Measurements from ENCODE around the gene CFAP77.

CFAP77 gene

GRCh38 chr9:132410642-132411041, 631 bp downstream of the CFAP77 start:
- peak; percentile 35 for DNase-seq

GRCh38 chr9:132411091-132411508, 1.1 kb downstream of the CFAP77 start:
- peak; percentile 74 for DNase-seq

DNA sequence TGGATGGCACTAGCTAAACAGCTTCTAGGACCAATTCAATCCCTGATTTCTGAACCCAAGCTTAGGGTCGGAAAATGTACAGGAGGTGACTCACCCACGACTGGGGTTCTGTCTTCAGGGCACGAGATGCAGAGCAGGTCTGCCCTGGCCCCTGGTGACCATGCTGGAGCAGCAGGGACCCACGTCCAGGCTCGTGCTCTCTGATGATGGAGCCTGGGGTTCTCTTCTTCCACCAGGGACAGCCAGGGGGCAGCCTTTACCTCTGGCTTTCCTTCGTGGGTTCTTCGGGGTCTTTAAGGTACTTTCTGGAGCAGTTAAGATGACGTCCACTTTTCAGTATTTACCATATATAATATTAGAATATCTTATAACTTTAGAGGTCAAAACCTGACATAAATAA, 2.1 kb downstream of the CFAP77 start:
- peak; percentile 27 for DNase-seq

GRCh38 chr9:132413926-132414325, 3.9 kb downstream of the CFAP77 start:
- DNase-seq = no peak

GRCh38 chr9:132414731-132415130, 4.7 kb downstream of the CFAP77 start:
- DNase-seq = no peak

DNA sequence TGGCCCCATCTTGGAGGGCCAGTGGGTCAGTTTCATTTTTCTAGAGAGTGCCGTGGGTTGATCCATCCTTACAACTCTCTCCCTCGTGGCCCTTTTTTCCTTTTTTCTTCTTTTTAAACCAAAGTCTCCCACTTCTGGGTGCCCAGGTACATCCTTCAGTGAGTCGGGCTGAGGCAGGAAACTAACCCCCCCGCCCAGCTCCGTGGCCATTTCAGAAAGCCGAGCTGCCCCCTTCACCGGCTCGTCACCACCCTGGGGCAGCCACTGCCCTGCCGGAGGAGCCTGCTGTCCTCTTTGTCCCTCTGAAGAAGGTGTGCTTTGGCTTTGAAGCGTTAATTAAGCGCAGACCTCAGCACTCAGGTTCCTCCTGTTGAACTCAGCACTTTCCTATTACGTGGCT, 5.2 kb downstream of the CFAP77 start:
- DNase-seq = no peak

DNA sequence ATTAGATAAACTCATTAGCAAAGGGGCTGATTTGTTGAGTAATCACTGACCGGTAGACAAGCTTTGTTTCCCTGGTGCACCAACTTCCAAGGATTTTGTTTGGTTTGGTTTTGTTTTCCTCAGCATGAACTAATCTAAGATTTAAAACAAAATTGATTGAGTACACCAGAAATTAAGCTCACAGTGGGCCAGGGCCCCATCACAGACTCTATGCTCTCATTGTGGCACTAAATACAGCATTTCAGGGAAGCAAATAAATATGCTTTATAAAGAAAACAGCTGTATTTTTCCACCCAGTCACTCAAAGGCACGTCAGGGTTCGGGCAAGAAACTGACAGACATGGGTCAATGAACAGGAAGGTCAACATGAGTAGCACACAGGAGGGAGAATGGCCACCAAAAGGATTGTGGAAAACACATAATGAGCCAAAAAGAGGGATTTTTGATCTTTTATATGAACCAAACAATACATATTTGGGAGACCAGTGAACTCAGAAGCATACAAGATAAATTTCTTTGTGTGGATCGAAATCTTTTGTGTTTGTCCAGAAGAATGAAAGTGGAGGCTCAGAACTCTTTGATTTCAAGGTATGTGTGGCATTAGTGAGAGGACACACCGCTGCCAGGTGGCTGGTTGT, 8.8 kb downstream of the CFAP77 start:
- DNase-seq = no peak

GRCh38 chr9:132422574-132422973, 12.6 kb downstream of the CFAP77 start:
- DNase-seq = no peak

DNA sequence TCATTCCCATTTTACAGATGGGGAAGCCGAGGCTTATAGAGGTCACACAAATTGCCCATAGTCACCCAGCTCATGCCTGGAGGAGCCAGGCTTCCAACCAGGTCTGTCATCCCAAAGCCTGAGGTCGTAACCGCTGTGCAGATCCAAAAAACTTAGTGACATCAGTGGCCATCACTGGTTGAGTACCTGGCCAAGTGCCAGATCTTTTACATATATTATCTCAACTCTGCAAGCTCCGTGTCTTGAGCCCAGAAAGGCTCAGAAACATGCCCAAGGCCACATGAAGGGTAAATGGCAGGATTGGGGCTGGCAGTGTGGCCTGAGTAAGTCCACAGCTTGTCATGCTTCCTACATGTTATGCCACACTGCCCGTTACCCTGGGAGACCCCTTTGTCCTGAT, 13.5 kb downstream of the CFAP77 start:
- no peak for DNase-seq

DNA sequence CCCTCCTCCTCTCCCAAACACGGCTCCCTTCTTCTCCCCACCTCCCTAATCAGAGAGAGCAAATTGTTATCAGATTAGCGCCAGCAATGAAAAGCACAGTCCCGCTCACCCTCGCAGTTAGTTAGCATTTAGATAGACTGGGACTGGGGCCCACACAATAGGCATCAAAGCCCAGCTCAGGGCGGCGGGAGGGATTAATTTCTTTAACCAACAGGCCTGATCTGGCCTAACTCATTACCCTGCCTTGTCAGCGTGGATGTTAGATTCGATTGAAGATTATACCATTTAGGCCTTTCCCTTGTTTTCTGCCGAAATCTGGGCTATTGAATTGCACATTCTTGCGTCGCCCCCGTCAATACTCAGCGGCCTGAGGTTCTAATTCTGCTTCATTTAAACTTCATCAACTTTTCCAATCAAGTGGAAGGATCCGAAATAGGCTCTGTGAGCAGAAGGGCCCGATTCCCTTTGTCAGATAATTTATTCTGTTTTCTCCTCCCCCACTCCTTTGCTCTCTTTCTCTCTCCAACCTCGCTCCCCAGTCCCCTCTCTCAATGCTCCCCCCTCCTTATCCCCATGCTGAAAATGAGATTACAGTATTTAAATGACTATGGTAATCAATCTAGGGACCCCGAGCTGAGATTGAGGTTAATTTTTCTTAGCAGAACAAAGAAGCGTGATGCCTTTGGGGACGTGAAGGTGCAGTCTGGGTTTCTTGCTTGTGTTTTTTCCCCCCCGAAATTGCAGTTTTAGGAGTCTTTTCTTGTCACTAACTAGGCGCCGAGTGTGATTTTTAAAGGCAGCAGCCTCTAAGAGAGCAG, 15.1 kb downstream of the CFAP77 start:
- no peak for DNase-seq

DNA sequence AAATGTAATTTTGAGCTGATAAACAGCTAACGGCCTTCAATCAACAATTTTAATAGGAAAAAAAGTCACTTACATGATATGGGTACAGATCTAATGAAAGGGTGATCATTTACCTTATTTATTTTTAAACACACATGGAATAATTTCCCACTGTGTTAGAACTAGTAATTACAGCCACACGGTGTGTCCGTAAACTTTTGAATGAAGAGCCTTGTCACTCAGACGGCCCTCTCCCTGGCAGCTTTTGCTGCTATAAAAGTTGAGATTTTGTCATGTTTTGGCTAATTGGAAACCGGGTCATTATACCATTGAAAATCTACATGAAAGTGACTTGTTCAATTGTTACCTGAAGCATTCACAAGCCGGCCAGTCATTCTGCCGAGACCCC, 15.7 kb downstream of the CFAP77 start:
- no peak for DNase-seq

DNA sequence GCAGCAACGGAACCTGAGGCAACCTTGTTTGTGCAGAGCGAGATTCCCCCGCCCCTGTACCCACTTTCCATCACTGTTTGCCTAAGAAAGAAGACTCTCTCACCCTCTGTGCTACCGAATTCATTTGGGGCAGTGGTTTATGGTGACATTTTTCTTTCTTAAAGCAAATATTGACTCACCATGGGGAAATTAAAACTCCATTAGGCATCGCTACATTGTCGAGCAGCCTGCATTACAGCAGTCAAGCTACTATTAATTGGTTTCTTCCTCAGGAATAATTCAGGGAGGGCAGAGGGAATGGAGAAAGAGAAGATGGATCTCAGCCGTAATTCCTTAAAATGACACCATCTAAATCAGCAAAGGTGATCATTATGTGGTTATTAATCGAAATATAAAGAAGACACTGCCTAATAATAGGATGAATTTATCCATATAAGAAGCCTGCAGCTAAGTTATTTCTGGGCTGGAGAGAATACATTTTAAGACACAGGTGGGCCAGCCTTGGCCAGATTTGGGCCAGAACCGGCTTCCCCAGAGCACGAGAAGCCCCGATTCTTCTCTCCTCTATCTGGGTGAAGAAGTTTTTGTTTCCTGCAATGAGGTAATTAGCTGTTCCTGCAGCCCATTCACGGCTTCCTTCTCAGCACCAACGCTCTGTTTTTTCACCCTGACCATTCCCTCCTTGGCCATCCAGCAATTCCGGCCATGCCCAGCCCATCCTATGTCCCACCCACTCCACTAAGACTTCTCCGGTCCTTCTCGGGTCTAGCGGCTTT, 16.8 kb downstream of the CFAP77 start:
- DNase-seq = no peak

GRCh38 chr9:132430998-132431397, 21.0 kb downstream of the CFAP77 start:
- no peak for DNase-seq

- DNase-seq = no peak
These were observed 24.9 kb downstream of the CFAP77 start for GRCh38 chr9:132434881-132435280.

- no peak for DNase-seq
These were observed 29.1 kb downstream of the CFAP77 start for GRCh38 chr9:132439153-132439552.

DNA sequence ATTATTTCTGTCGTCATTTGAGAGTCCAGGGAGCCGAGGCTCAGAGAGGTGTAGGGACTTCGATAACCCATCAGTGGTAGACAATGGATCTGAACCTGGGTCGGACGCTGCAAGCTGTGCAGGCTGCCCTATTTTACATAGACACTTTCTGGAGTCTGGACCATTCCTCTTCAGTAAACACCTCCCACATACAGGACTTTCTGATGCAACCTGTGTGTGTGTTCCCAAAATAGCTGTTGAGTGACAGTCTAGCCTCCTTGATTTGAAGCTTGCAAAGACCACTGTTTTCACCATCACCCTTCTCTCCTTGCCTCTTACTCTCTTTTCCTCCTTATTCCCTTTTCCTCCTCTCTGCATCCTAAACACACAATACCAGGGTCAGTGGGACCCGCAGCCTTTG, 30.7 kb downstream of the CFAP77 start:
- DNase-seq = no peak

GRCh38 chr9:132441404-132441803, 31.4 kb downstream of the CFAP77 start:
- DNase-seq = no peak

DNA sequence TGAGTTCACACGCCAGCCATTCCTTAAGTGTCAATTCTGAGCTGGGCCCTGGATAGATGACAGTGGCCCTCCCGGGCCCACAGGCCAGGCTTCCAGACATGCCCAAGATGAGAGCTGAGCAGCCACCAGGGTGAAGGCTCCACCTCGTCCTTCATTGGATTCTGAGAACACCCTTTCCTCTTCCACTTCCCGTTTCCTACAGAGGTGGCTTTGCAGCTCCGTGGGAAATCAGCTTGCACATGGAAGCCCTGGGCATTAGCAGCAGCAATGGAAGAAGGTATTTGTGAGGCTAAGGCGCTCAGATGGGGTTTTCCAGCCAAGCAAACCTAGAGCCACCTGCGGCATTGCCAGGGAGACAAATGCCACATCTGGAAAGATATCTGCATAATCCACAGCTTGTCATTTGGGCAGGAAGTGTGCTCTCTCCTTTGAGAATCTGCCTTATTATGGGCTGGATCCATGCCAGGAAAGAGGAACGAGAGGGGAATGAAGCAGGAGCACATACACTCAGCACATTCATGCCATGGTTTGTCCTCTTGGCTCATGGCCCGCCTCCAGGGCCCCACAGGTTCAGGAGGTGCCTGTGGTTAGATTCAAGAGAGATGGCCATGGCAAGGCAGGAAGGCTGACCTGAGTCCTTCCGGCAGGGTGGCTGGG, 34.1 kb downstream of the CFAP77 start:
- no peak for DNase-seq

GRCh38 chr9:132446887-132447286, 36.9 kb downstream of the CFAP77 start:
- DNase-seq = no peak

- no peak for DNase-seq
These were observed 37.3 kb downstream of the CFAP77 start for GRCh38 chr9:132447346-132447745.

DNA sequence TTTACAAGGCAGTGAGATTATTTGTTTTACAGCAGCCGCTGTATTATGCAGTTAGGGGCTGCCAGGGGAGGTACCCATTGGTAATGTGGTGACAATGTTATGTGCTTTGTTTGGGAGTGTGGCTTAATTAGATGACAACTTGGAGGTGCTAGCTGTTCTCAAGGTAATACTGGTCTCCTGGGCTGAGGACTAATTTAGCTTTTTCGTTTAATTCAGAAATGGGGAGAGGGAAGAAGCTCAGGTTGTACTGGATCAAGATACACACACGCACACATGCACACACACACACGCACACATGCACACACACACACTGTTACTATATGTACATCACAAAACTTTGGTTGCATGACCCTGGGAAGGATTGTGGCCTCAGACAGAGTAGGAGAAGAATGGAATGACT, 37.9 kb downstream of the CFAP77 start:
- DNase-seq = no peak

DNA sequence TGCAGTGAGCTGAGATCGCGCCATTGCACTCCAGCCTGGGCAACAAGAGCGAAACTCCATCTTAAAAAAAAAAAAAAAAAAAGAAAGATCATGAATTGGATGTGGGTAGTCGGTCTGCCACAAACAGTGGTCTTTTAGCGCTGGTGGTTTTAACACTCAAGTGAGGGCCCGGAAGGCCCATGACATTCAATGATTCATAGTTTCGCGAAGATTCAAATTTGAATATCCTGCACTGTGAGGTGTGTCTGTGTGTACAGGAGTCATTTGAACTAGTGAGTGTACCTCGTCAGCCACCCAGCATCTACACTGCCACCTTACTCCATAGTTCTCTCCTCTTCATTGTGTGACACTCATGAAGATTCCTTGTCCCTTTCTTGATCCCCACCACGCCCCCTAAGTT, 41.3 kb downstream of the CFAP77 start:
- no peak for DNase-seq

DNA sequence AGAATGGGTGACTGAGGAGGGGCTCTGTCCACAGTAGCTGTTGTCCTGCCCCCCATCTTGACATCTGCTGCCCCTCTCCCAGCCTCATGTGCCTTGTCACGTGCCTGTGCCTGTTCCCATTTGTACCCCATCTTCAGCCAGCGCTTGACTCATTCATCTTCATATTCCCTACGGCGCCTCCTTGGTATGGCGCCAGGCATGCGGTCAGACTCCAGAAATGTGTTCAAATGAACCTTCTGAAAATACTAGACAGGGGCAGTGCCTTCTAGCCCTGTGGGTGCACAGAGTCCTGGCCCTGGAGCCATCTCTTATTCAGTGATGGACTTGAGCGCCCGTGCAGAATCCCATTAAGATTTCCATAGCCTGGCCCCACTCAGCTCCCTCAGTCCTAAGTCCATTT, 46.2 kb downstream of the CFAP77 start:
- no peak for DNase-seq

Data from CD4-positive, alpha-beta T cell treated with Interleukin-17A for 4 hours (primary cell).